GM12865 (cell line): Measurements from ENCODE around the gene CASKIN1.

ENCODE experiments used
- DNase-seq: peaks from one replicate; pipeline ENCODE4 v3.0.0; 2010; ENCODE audit warnings: low read depth
- H3K4me3 ChIP-seq: 2 replicates; pipeline ENCODE4 v1.5.1; 2011; ENCODE audit warnings: mild to moderate bottlenecking, low read depth, low read length, control low read depth
- CTCF ChIP-seq: IDR thresholded peaks from 2 replicates; pipeline ENCODE4 v1.5.1; 2011; ENCODE audit warnings: low read length, control low read depth, low read depth, inconsistent platforms; ENCODE audit not compliant: insufficient read depth; ENCODE audit errors: missing control alignments

Gene CASKIN1

GRCh38 chr16:2157480-2158261 lies 38.7 kb downstream of the CASKIN1 start:
- no peak overlapping the region; the same call in 1 of the 2 replicates for H3K4me3 ChIP-seq
- no peak for TF ChIP-seq CTCF
- DNase-seq = no peak

GRCh38 chr16:2156849-2157224 lies 39.6 kb downstream of the CASKIN1 start:
- DNase-seq = no peak
- peak overlapping the region; percentile 81 for H3K4me3 ChIP-seq
- TF ChIP-seq CTCF = no peak

GRCh38 chr16:2155977-2156848 lies 40.2 kb downstream of the CASKIN1 start:
- peak overlapping the region; percentile 81 for H3K4me3 ChIP-seq
- no peak for TF ChIP-seq CTCF
- peak; percentile 44 for DNase-seq

DNA sequence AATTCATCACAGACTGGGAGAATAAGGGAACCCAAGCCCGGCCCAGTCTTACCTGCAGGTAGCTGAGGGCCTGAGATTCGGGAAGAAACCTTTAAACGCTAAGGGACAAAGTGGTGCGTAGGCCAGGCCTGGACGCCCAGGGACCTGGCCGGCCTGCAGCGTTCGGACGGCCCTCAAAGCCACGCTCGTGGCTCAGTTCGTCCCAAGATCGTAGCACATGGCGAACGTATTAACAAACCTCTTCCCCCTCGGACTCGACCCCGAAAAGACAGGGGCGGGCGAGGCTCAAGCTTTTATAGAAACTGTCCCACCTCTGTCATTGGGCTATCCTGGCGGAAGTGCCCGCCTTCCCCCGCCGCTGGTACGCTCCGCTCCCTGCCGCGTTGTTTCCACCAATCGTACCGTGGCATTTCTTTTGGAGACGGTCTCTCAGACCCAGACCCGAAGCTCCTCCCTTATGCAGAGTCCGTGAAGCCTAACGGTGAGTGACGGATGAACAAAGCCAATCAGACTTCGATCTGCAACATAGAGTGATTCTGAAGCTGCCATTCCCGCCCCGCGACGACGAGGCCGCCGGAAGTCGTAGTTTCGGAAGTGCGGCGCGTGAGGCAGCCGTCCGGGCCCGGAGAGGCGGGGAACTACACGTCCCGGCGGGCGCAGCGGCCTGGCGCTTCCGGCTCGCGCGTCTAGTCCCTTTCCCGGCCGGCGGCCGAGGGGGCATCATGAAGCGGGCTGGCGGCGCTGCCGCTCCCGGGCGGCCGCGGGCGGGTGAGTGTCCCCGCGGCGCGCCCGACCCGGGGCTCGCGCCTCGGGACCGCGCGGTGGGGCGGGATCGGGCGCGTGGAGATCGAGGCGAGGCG lies 41.1 kb downstream of the CASKIN1 start, which contains the start of gene TRAF7:
Gene TRAF7 (plus strand): TSS at position 692 of the 860 bp plus-strand sequence. CDS start 8,139 bp downstream, outside the sequence.
- TF ChIP-seq CTCF = no peak
- peak; percentile 100 for DNase-seq
- H3K4me3 ChIP-seq = peak within 1 kb of the TSS; percentile 81

GRCh38 chr16:2154533-2155090 lies 41.8 kb downstream of the CASKIN1 start:
- peak overlapping the region; percentile 75 for H3K4me3 ChIP-seq
- DNase-seq = peak; percentile 65
- no peak for TF ChIP-seq CTCF
